ES-I3 (cell line): ENCODE results near the gene PRKD1.

Experiments
- H3K36me3 ChIP-seq: 2 replicates; pipeline ENCODE4 v1.6.1; 2013; ENCODE audit warnings: mild to moderate bottlenecking, low read length, control low read depth, moderate library complexity; ENCODE audit not compliant: insufficient read depth
- H3K4me1 ChIP-seq: 2 replicates; pipeline ENCODE4 v1.6.1; 2013; ENCODE audit warnings: mild to moderate bottlenecking, control low read depth, low read length; ENCODE audit not compliant: insufficient read depth
- H3K9ac ChIP-seq: 2 replicates; pipeline ENCODE4 v1.6.1; 2013; ENCODE audit warnings: low read depth, mild to moderate bottlenecking, low read length, moderate library complexity
- H3K9me3 ChIP-seq: 2 replicates; pipeline ENCODE4 v1.6.1; 2013; ENCODE audit warnings: mild to moderate bottlenecking, low read length, moderate library complexity; ENCODE audit not compliant: control insufficient read depth, insufficient read depth

Gene PRKD1

GRCh38 chr14:29548948-29549370 lies 378.7 kb downstream of the PRKD1 start:
- Histone ChIP-seq H3K4me1 (no peaks in the 10 kb centered on the region), H3K36me3 (no peaks in the 10 kb centered on the region), H3K9ac (no peak overlapping the region), H3K9me3 (no peaks in the 10 kb centered on the region)

DNA sequence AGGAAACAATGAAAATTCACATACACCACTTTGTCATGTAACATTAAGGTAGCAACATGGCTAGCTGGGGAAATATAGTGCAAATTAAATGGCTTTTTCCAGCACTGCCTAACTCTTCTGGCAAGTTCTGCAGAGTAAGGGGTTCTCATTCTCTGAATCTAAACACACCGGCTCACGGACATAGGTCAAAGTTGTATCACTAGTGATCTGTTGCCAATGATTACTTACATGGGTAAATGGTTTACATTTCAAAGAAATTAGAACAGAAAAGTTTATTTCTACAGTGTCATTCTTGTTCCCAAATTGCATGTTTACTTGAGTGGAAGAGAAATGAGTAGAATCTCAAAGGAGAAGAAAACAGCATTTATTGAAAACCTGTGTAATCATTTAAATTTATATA lies 381.9 kb downstream of the PRKD1 start:
- Histone ChIP-seq H3K9me3 (no peaks in the 10 kb centered on the region), H3K9ac (no peak overlapping the region), H3K4me1 (no peaks in the 10 kb centered on the region), H3K36me3 (no peaks in the 10 kb centered on the region)

- Histone ChIP-seq H3K36me3 (no peaks in the 10 kb centered on the region), H3K4me1 (no peaks in the 10 kb centered on the region), H3K9me3 (no peaks in the 10 kb centered on the region), H3K9ac (no peak overlapping the region)
These were observed 390.6 kb downstream of the PRKD1 start for GRCh38 chr14:29536886-29537511.

DNA sequence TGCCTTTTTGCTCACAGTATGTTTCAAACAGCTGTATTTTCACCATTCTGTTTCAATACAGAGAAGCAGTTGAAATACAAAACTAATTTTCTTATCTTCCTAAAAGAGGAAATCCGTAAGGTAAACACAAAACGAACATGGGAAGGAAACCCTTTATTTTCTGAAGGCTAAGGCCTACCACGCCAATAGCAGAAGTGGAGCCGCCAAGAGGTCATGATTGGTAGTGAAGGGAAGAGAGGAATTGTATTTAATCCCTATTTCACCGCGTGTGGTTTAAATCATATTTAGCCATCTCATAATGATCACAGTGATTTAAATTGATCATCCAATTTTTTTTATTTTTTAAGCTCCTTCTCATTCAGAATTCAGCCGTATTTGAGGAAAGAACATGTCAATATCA lies 398.2 kb downstream of the PRKD1 start:
- H3K9me3 ChIP-seq: no peaks in the 10 kb centered on the region
- H3K9ac ChIP-seq: no peak overlapping the region
- H3K4me1 ChIP-seq: no peaks in the 10 kb centered on the region
- no peaks in the 10 kb centered on the region for H3K36me3 ChIP-seq

GRCh38 chr14:29528889-29529288 lies 398.8 kb downstream of the PRKD1 start:
- Histone ChIP-seq H3K4me1 (no peaks in the 10 kb centered on the region), H3K36me3 (no peaks in the 10 kb centered on the region), H3K9ac (no peak overlapping the region), H3K9me3 (no peaks in the 10 kb centered on the region)

DNA sequence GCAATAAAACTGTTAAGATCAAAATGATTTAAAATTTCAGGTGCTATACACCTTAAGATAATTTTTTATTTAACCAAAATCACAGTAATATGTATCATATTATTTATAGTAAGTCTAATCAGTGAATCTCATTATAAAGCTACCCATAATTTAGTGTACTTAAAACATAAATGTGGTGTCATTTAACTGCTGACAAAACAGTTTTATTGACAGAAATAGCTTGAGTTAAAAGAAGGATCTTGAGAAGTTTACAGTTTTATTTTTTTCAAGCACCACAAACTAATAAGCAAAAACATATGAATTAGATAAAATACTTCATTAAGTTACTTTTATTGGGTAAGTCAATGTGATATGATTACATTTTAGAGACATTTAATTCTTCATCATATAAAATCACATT lies 400.4 kb downstream of the PRKD1 start:
- Histone ChIP-seq H3K4me1 (no peaks in the 10 kb centered on the region), H3K36me3 (no peaks in the 10 kb centered on the region), H3K9ac (no peak overlapping the region), H3K9me3 (no peaks in the 10 kb centered on the region)
